GM06990 (cell line): Measurements from ENCODE around the gene RPL12.
"Not testable (repeated sequence)": the region's sequence is repeated elsewhere in the genome, so short reads cannot be mapped to it uniquely, and the experiment has no call there.

ENCODE experiments used
- DNase-seq: peaks from one replicate; pipeline ENCODE4 v3.0.0-alpha.2; 2011; ENCODE audit not compliant: insufficient read length; ENCODE audit errors: extremely low read depth
- H3K27me3 ChIP-seq: replicated peaks from 2 replicates; pipeline ENCODE4 v1.6.0; 2011; ENCODE audit warnings: low read length; ENCODE audit not compliant: control insufficient read depth, insufficient read depth
- H3K36me3 ChIP-seq: 2 replicates; pipeline ENCODE4 v1.5.1; 2011; ENCODE audit warnings: low read length; ENCODE audit not compliant: control insufficient read depth, insufficient read depth
- H3K4me3 ChIP-seq: replicated peaks from 2 replicates; pipeline ENCODE4 v1.5.1; 2011; ENCODE audit warnings: low read depth, mild to moderate bottlenecking, control low read depth, low read length
- CTCF ChIP-seq: IDR thresholded peaks from 2 replicates; pipeline ENCODE4 v1.5.1; 2011; ENCODE audit warnings: low read length, control low read depth, mild to moderate bottlenecking, inconsistent platforms; ENCODE audit not compliant: insufficient read depth, poor library complexity, severe bottlenecking

The RPL12 gene

DNA sequence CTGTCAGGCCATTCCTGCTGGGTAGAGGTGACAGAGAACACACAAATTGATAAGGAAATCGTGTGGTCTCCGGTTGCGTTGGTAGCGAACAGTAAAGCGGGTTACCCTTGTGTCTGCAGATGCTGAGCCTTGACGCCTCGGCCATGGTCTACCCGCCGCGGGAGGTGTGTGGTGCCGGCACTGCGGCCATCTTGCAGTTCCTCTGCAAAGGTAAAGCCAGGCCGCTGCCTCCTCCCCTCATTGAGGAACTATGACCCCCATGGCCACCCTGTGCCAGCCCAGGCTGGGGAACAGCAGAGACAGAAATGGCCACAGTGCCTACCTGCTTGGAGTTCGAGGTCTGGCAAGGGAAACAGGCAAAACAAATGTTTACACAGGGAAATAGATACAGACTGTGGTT is 16.4 kb upstream of the RPL12 start:
- peaks cover 18% of the 10 kb centered on the region for H3K36me3 ChIP-seq
- DNase-seq = no peak
- H3K27me3 ChIP-seq = no peaks in the 10 kb centered on the region
- no peak for TF ChIP-seq CTCF
- H3K4me3 ChIP-seq = no peak overlapping the region

DNA sequence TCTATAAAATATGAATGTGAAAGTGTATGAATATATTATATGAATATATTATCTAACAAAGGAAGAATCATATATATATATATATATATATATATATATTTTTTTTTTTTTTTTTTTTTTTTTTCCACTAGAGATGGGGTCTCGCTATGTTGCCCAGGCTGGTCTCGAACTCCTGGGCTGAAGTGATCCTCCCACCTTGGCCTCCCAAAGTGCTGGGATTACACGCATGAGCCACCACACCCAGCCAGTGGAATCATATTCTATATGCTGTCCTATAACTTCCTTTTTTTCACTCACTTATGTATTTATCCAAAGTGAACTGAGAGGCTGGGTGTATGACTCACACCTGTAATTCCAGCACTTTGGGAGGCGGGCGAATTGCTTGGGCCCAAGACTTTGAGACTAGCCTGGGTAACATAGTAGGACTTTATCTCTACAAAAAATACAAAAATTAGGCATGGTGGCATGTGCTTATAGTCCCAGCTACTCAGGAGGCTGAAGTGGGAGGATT is 15.3 kb upstream of the RPL12 start:
- DNase-seq, H3K4me3 ChIP-seq, H3K27me3 ChIP-seq: not testable (repeated sequence)
- peaks cover 25% of the 10 kb centered on the region for H3K36me3 ChIP-seq

- no peak for DNase-seq
- Histone ChIP-seq H3K4me3 (no peak overlapping the region), H3K36me3 (peaks cover 31% of the 10 kb centered on the region), H3K27me3 (no peaks in the 10 kb centered on the region)
- TF ChIP-seq CTCF = no peak
These were observed 12.7 kb upstream of the RPL12 start for GRCh38 chr9:127463911-127464310.

- H3K36me3 ChIP-seq = peaks cover 33% of the 10 kb centered on the region
- DNase-seq = no peak
- no peaks in the 10 kb centered on the region for H3K27me3 ChIP-seq
- no peak for TF ChIP-seq CTCF
- H3K4me3 ChIP-seq = no peak overlapping the region
These were observed 12.2 kb upstream of the RPL12 start for GRCh38 chr9:127463382-127463781.

- no peak for TF ChIP-seq CTCF
- Histone ChIP-seq H3K4me3 (no peak overlapping the region), H3K36me3 (peaks cover 29% of the 10 kb centered on the region), H3K27me3 (no peaks in the 10 kb centered on the region)
- no peak for DNase-seq
These were observed 7.7 kb upstream of the RPL12 start for GRCh38 chr9:127458921-127459320.

- Histone ChIP-seq H3K27me3 (no peaks in the 10 kb centered on the region), H3K4me3 (no peak overlapping the region), H3K36me3 (peaks cover 21% of the 10 kb centered on the region)
- no peak for TF ChIP-seq CTCF
- DNase-seq = no peak
These were observed 6.1 kb upstream of the RPL12 start for GRCh38 chr9:127457191-127457878.
